COLO668 (cell line): Measurements from ENCODE around the gene CXADR.

Experiments used
- DNase-seq: peaks from one replicate; lab custom pipeline; 2025; ENCODE audit not compliant: unreplicated experiment; lab: John Stamatoyannopoulos, UW

CXADR gene

GRCh38 chr21:17585875-17586450 is 73.1 kb downstream of the CXADR start:
- DNase-seq, result peak; percentile 9

DNA sequence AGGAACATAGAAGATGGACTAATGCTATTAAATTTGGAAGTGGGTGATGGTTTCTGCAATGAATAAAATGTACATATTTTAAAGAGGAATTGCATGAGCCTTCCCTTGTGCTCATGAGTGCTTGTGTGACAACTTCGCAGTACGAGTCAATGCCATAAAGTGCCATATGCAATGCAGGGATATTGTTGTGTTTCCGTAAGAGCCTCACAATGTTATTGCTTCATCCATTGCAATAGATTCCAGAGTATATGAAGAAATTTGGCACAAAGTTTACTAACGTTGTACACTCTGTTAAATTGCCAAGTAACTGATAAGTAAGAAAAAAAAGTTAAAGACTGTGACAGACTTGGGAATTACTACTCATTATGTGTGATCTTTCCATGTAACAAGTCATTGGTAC is 77.6 kb downstream of the CXADR start:
- no peak for DNase-seq

DNA sequence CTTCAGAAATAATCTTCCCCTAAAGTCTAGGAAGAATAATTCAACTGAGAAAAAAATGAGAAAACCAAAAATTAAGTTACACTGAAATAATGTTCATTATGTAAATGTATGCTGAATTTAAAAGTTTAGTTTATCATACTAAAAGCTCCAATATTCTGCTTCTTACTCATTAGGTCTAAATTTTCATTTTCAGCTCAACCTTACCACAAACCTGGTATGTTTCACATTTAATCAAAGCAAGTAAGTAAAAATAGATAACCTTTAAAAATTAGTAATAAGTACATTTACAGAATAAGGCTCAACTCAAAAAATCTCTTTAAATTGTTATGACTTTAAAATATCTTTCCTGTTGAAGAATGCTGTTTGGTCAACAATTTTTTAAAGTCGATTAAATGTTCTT is 84.8 kb downstream of the CXADR start:
- no peak for DNase-seq

- DNase-seq, result no peak
Measured at GRCh38 chr21:17598437-17598836, 85.6 kb downstream of the CXADR start.

DNA sequence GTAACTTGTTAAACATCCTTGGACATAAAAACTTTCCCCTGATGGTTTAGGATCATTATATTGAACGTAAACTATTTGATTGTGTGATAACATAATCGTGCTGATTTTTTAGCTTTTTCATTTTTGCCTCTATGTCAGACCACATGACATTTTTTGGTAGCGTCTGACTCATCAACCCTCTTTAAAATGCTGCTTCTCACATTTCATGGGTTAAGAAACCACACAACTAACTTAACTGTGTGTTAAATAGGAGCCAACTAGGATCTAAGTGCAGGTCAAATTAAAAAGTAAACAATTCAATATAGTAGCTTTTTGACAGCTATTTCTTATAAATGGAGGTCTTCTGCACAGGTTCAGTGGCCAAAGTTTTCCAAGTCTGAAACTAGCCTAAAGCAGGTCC is 90.0 kb downstream of the CXADR start:
- no peak for DNase-seq

DNA sequence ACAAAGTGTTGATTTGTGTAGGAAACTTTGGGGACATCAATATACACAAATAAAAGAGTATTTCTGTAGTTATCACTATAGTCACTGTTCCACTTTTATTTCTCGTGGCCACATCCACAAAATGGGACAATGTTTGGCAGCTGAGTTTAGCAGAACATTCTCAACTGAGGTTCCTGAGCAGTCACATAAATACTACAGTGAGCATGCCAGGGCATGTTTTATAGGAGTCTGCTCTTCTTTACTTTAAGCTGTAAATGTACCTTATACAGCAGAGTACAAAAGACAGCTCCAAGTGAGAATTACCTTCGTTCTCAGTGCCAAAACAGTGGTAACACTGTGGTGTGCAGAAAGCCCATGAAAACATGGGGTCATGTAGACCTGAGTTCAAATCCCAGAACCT is 94.8 kb downstream of the CXADR start:
- DNase-seq, result no peak

GRCh38 chr21:17609681-17610080 is 96.8 kb downstream of the CXADR start:
- DNase-seq, result no peak

- peak; percentile 18 for DNase-seq
Measured at GRCh38 chr21:17610911-17611310, 98.1 kb downstream of the CXADR start.

- DNase-seq, result peak; percentile 78
Measured at GRCh38 chr21:17611414-17612022, 98.7 kb downstream of the CXADR start.

DNA sequence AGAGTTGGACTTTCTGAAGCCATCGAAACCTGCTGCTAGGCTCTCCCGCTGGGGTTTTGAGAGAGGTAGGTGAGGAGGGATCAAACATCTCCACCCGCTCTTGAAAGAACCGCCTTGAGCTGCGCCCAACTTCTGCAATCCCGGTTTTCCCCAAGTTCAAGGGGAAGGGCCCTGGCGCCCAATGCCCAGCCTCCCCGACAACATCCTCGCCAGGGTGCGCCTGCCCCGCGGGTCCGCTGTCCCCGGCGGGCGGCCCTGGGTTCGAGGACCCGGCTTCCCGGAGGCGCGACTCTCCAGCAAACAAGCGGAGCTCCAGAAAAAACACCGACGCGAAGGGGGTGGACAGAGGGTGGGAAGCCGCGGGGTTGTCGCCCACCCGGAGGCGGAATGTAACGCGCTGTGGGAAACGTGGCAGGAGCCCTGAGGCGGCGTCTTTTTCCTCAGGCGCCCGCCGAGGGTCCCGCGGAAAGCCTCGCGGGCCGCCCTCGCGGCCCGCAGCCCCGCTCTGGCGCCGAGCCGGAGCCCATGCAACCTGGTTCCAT is 99.3 kb downstream of the CXADR start:
- peak; percentile 58 for DNase-seq

- DNase-seq, result peak; percentile 90
Measured at GRCh38 chr21:17612565-17613241, 99.9 kb downstream of the CXADR start, which contains the start of gene BTG3. Gene BTG3 (minus strand): TSS chr21:17612901. CDS start chr21:17609144, 3,757 bp downstream.

DNA sequence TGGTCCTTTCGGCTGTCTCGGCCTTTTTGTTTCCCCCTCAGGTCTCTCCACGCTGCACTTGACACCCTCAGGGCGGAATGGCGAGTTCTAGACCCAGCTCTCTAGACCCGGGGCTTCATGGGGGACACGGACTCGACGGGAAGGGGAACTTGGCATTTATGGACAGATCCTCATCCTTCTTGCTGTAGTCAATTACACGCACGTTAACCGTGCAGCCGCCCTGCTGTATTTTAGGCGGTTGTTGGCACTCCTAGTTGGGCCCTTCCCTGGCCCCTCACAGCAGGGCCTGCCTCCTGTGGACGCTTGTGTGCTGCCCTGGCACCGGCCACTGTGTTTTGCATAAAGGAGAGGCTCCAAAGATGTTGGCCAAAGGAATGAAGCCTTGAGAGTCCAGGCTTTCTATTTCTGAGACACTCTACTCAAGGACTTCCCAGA is 100.4 kb downstream of the CXADR start:
- peak; percentile 30 for DNase-seq

GRCh38 chr21:17616831-17617230 is 104.0 kb downstream of the CXADR start:
- no peak for DNase-seq

DNA sequence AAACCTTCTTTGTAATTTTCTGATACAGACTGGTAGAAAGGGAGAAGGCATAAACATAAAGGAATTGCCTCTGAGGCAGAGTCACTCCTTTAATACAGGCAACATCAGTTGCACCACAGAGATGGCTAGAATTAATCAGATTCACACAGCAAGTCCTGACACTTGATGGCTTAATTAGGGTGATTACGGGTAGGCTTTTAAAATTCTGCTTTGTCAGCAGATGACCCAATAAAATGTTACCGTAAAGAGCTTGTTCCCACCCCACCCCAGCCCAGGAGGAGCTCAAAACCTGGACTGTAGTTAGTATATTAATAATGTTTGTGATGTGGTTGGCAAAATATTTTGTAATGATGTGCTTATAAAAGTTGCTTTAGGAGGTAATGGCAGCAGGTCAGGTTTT is 109.2 kb downstream of the CXADR start:
- DNase-seq, result no peak

- DNase-seq, result no peak
Measured at GRCh38 chr21:17631195-17631594, 118.4 kb downstream of the CXADR start.

DNA sequence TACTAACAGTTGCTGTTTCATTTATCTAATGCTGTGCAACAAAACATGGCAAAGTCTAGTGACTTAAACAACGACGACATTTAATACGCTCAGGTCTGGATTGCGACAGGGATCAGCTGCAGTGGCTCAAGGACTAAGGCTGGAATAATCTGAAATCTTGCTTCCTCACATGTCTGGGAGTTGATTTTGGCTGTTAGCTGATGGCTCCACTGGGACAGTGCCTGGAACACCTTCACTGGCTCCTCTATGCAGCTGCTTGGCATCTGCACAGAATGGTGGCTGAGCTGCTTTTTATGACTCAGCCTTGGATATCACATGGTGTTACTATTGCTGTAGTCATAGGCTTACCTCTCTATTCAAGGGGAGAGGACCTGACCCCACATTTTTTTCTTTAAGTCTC is 123.9 kb downstream of the CXADR start:
- no peak for DNase-seq

GRCh38 chr21:17640821-17641220 is 128.0 kb downstream of the CXADR start:
- no peak for DNase-seq
